ENCODE results near the gene GNA12.
A peak's percentile ranks its signal among the peaks of the same experiment; 100 is the strongest.

The GNA12 gene

GRCh38 chr7:2760098-2760889, 83.8 kb downstream of the GNA12 start:
- peak; percentile 62 for TF ChIP-seq CTCF (conservative IDR thresholded peaks at IDR 0.05; ENCODE audit: low read length)
- H3K4me3 ChIP-seq (ENCODE audit: low read length) = no peak overlapping the region
- peak; percentile 58 for DNase-seq (ENCODE audit: low read depth)

- H3K4me3 ChIP-seq (ENCODE audit: low read length) = no peak overlapping the region
- no peak for TF ChIP-seq CTCF (conservative IDR thresholded peaks at IDR 0.05; ENCODE audit: low read length)
- DNase-seq (ENCODE audit: low read depth) = no peak
Observed at GRCh38 chr7:2759736-2760097, 84.4 kb downstream of the GNA12 start.

GRCh38 chr7:2758673-2759616, 85.2 kb downstream of the GNA12 start:
- peak overlapping the region; percentile 31 for H3K4me3 ChIP-seq (ENCODE audit: low read length)
- DNase-seq (ENCODE audit: low read depth) = no peak
- no peak for TF ChIP-seq CTCF (conservative IDR thresholded peaks at IDR 0.05; ENCODE audit: low read length)

GRCh38 chr7:2757904-2758672, 86.0 kb downstream of the GNA12 start:
- DNase-seq (ENCODE audit: low read depth) = peak; percentile 97
- H3K4me3 ChIP-seq (ENCODE audit: low read length) = peak overlapping the region; percentile 31
- no peak for TF ChIP-seq CTCF (conservative IDR thresholded peaks at IDR 0.05; ENCODE audit: low read length)

- peak overlapping the region; percentile 36 for H3K4me3 ChIP-seq (ENCODE audit: low read length)
- DNase-seq (ENCODE audit: low read depth) = peak; percentile 64
- no peak for TF ChIP-seq CTCF (conservative IDR thresholded peaks at IDR 0.05; ENCODE audit: low read length)
Observed at GRCh38 chr7:2757361-2757903, 86.7 kb downstream of the GNA12 start.

GRCh38 chr7:2755531-2755930, 88.6 kb downstream of the GNA12 start:
- no peak overlapping the region for H3K4me3 ChIP-seq (ENCODE audit: low read length)
- DNase-seq (ENCODE audit: low read depth) = no peak
- TF ChIP-seq CTCF (conservative IDR thresholded peaks at IDR 0.05; ENCODE audit: low read length) = no peak
